PC-9 (cell line): ENCODE data around the gene ANKRD9. TPM values are rescaled to one million over a fixed set of nuclear protein-coding genes. Genes with fewer than 3 reads are reported as not detected.

Experiments
- BruUV-seq: library from RNA; stranded (reverse); fragments of 400-500 nt; replicated peaks from 2 replicates; lab custom pipeline; 2021; lab: Mats Ljungman, UMichigan
- CTCF ChIA-PET: fragments of 300-600 bp; sonication (Branson Sonifier 250); formaldehyde crosslinking; loops from one replicate; lab custom pipeline; 2022; ENCODE audit warnings: antibody characterized with exemption; lab: Charles Lee
- POLR2A ChIA-PET: fragments of 300-600 bp; sonication (Branson Sonifier 250); formaldehyde crosslinking; loops from one replicate; lab custom pipeline; 2022; ENCODE audit warnings: antibody characterized with exemption; ENCODE audit not compliant: unreplicated experiment; lab: Charles Lee
- DNase-seq, 2 experiments: peaks; one replicate each; pipeline versions ENCODE4 v3.0.0 to v3.0.0-alpha.2; 2015 to 2022; ENCODE audit warnings: mixed read lengths in 1 of 2
- H2AFZ ChIP-seq: fragments of 200-600 bp; sonication (generic); 2 replicates; pipeline ENCODE4 v1.8.1; 2017; ENCODE audit warnings: antibody characterized with exemption
- H3F3A ChIP-seq: fragments of 200-600 bp; sonication (generic); 2 replicates; pipeline ENCODE4 v1.8.1; 2017; ENCODE audit warnings: antibody characterized with exemption, mild to moderate bottlenecking, low read depth; ENCODE audit not compliant: insufficient read depth
- H3K27ac ChIP-seq: fragments of 200-600 bp; sonication (generic); 2 replicates; pipeline ENCODE4 v1.6.1; 2016; ENCODE audit warnings: mixed run types
- H3K27me3 ChIP-seq: fragments of 200-600 bp; sonication (generic); 2 replicates; pipeline ENCODE4 v1.6.1; 2016; ENCODE audit warnings: low read depth, mixed run types; ENCODE audit not compliant: insufficient read depth
- H3K36me3 ChIP-seq: fragments of 200-600 bp; sonication (generic); 2 replicates; pipeline ENCODE4 v1.6.1; 2016; ENCODE audit warnings: low read depth, mixed run types
- H3K4me1 ChIP-seq: fragments of 200-600 bp; sonication (generic); replicated peaks from 2 replicates; pipeline ENCODE4 v1.6.1; 2016; ENCODE audit warnings: mixed run types; ENCODE audit not compliant: insufficient read depth
- H3K4me2 ChIP-seq: fragments of 200-600 bp; sonication (generic); 2 replicates; pipeline ENCODE4 v1.6.1; 2017; ENCODE audit warnings: mixed run types
- H3K4me3 ChIP-seq: fragments of 200-600 bp; sonication (generic); 2 replicates; pipeline ENCODE4 v1.6.1; 2016; ENCODE audit warnings: mixed run types
- H3K79me2 ChIP-seq: fragments of 200-600 bp; sonication (generic); 2 replicates; pipeline ENCODE4 v1.6.1; 2017; ENCODE audit warnings: low read depth, mixed run types
- H3K9me2 ChIP-seq: fragments of 200-600 bp; sonication (generic); 2 replicates; pipeline ENCODE4 v1.8.1; 2017; ENCODE audit warnings: mild to moderate bottlenecking; ENCODE audit not compliant: insufficient read depth
- H3K9me3 ChIP-seq: fragments of 200-600 bp; sonication (generic); 2 replicates; pipeline ENCODE4 v1.8.1; 2016; ENCODE audit warnings: low read depth; ENCODE audit not compliant: insufficient read depth
- H4K20me1 ChIP-seq: fragments of 200-600 bp; sonication (generic); 2 replicates; pipeline ENCODE4 v1.8.1; 2017; ENCODE audit not compliant: insufficient read depth
- EZH2 ChIP-seq: fragments of 200-600 bp; sonication (generic); IDR thresholded peaks from 2 replicates; pipeline ENCODE4 v1.8.0; 2017; ENCODE audit warnings: antibody characterized with exemption, low read depth
- intact Hi-C: fragments of 100-400 bp; cut with micrococcal nuclease; formaldehyde crosslinking; loops from one replicate; pipeline ENCODE4 v1.10.0; 2022; ENCODE audit not compliant: unreplicated experiment
- total RNA-seq: library from RNA; stranded (reverse); gene quantifications from 2 replicates; pipeline ENCODE4 v1.2.3, GENCODE V29; 2021
- TF ChIP-seq, protein P1 (sequence below): fragments of 200-600 bp; sonication (generic); conservative IDR thresholded peaks from 2 replicates; pipeline ENCODE4 v1.6.1; 2017; ENCODE audit warnings: mixed run types, antibody characterized with exemption, mild to moderate bottlenecking, moderate library complexity

Gene ANKRD9
- total RNA-seq, 1 experiment from 2014 or later, result 44.6 TPM

DNA sequence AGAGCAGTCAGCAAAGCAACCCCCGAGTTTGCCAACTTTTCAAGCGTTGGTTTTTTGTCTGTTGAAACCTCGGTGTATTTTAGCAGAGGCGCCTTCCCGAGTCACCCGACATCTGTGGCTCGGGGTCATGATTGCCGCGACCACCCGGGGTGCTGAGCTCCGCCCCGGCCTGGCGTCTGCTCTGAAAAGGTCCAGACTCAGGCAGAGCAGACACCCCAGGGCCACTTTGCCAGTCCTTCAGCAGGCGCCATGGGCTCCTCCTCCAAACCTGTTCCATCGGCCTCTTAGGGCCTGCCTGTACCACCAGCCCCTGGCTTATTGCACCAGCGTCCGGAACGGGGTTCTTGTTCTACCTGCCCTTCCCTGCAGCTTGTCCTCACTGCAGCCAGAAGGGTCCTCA is 19.1 kb downstream of the ANKRD9 start:
- TF ChIP-seq, protein P1, sequence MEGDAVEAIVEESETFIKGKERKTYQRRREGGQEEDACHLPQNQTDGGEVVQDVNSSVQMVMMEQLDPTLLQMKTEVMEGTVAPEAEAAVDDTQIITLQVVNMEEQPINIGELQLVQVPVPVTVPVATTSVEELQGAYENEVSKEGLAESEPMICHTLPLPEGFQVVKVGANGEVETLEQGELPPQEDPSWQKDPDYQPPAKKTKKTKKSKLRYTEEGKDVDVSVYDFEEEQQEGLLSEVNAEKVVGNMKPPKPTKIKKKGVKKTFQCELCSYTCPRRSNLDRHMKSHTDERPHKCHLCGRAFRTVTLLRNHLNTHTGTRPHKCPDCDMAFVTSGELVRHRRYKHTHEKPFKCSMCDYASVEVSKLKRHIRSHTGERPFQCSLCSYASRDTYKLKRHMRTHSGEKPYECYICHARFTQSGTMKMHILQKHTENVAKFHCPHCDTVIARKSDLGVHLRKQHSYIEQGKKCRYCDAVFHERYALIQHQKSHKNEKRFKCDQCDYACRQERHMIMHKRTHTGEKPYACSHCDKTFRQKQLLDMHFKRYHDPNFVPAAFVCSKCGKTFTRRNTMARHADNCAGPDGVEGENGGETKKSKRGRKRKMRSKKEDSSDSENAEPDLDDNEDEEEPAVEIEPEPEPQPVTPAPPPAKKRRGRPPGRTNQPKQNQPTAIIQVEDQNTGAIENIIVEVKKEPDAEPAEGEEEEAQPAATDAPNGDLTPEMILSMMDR, result no peak
- no peak for TF ChIP-seq EZH2
- H3K9me3 ChIP-seq, result no peaks in the 10 kb centered on the region
- BruUV-seq, result no TSS peak
- intact Hi-C loops, result no loop called here
- H3K36me3 ChIP-seq, result no peaks in the 10 kb centered on the region
- POLR2A ChIA-PET, result no interaction called here
- H3K79me2 ChIP-seq, result no peaks in the 10 kb centered on the region
- H3K4me2 ChIP-seq, result no peak overlapping the region
- H3K4me1 ChIP-seq, result no peaks in the 10 kb centered on the region; the same call in 1 of the 2 replicates
- no peaks in the 10 kb centered on the region for H3K9me2 ChIP-seq
- H4K20me1 ChIP-seq, result no peaks in the 10 kb centered on the region
- H3K27me3 ChIP-seq, result no peaks in the 10 kb centered on the region
- no peak overlapping the region for H3K4me3 ChIP-seq
- CTCF ChIA-PET, result no interaction called here
- H2AFZ ChIP-seq, result no peak overlapping the region
- no peak for DNase-seq
- H3K27ac ChIP-seq, result no peak overlapping the region
- H3F3A ChIP-seq, result peaks cover 26% of the 10 kb centered on the region

DNA sequence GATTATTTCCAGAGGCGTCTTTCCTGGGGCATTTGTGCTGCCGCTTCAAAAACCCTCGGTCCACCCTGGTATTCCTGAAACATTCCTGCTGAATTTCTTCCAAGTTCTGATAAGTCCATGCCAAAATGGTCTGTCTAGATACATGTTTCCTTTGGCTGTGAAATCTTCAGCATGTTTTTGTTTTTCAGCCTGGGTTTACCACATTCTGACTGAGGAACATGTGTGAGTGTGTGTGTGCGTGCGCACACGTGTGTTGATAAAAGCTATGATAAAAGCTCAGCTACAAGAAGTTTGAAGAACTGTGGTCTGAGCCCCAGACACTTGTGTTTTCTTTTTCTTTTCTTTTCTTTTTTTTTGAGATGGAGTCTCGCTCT is 22.4 kb downstream of the ANKRD9 start:
- Histone ChIP-seq H2AFZ (no peak overlapping the region), H3K9me3 (no peaks in the 10 kb centered on the region), H3K4me3 (no peak overlapping the region), H3K27ac (no peak overlapping the region), H3F3A (peaks cover 36% of the 10 kb centered on the region), H3K27me3 (no peaks in the 10 kb centered on the region), H3K9me2 (no peaks in the 10 kb centered on the region), H3K4me1 (peaks cover 4% of the 10 kb centered on the region), H3K36me3 (no peaks in the 10 kb centered on the region), H4K20me1 (no peaks in the 10 kb centered on the region), H3K79me2 (no peaks in the 10 kb centered on the region), H3K4me2 (no peak overlapping the region)
- intact Hi-C loops, result no loop called here
- no TSS peak for BruUV-seq
- ChIA-PET CTCF (no interaction called here), POLR2A (no interaction called here)
- no peak for DNase-seq
- no peak for TF ChIP-seq EZH2
- TF ChIP-seq, protein P1, result no peak

DNA sequence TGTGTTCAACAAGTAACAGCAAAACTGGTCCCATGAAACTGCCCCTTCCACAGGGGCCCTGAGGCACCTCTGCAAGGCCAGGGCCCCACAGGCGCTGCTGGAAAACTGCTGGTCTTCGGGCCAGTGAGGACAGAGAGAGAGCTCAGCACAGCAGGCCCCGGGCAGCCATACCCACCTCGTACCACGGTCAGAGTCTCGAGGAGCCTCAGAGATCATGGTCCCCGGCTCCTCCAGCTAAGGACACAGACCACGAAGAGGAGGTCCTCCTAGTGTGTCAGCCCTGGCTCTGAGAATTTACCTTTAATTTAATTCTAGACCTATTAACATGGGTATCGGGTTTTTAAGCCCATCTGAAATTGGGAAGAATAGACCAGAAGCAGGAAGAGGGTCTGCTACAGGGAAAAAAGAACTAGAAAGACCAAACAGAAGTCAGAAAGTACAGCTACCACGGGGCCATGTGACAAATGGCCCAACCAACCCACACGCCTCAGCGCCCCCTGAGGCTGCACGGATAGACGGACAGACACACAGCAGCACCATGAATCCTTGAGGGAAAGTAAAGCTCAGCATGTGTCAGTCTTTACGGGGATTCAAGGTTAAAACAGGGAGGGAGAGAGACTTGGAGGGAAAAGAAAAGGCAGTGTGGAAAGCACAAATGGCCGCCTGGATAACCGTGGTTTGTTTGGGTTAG is 22.9 kb downstream of the ANKRD9 start:
- H2AFZ ChIP-seq, result no peak overlapping the region
- no peaks in the 10 kb centered on the region for H3K9me2 ChIP-seq
- no peak overlapping the region for H3K4me3 ChIP-seq
- H3K4me2 ChIP-seq, result no peak overlapping the region
- intact Hi-C loops, result no loop called here
- no peaks in the 10 kb centered on the region for H3K36me3 ChIP-seq
- BruUV-seq, result no TSS peak
- ChIA-PET POLR2A (interaction anchor here (0.6 kb wide), 1 partner anchor 1108 kb away, joined by 7 read pairs; no protein-coding TSS in a partner anchor), CTCF (no interaction called here)
- H3F3A ChIP-seq, result peaks cover 41% of the 10 kb centered on the region
- DNase-seq, result no peak
- no peaks in the 10 kb centered on the region for H3K9me3 ChIP-seq
- no peak overlapping the region for H3K27ac ChIP-seq
- TF ChIP-seq, protein P1, result no peak
- no peak for TF ChIP-seq EZH2
- H3K27me3 ChIP-seq, result no peaks in the 10 kb centered on the region
- no peaks in the 10 kb centered on the region for H3K79me2 ChIP-seq
- peaks cover 10% of the 10 kb centered on the region for H3K4me1 ChIP-seq
- no peaks in the 10 kb centered on the region for H4K20me1 ChIP-seq
